DND-41 (cell line): Measurements from ENCODE around the gene MRPL4.

Experiments used
- ATAC-seq: fragments of 200-7000 bp; cut with Tn5 transposase; 3 replicates; pipeline ENCODE4 v1.9.1; 2021; ENCODE audit warnings: low read depth; ENCODE audit not compliant: insufficient read depth
- DNase-seq: peaks from one replicate; pipeline ENCODE4 v3.0.0-alpha.2; 2020
- H2AFZ ChIP-seq: 2 replicates; pipeline ENCODE4 v1.6.0; 2012; ENCODE audit warnings: low read depth, low read length
- H3K27ac ChIP-seq: 2 replicates; pipeline ENCODE4 v1.5.1; 2012; ENCODE audit warnings: low read length, inconsistent platforms
- H3K27me3 ChIP-seq: fragments of 200-600 bp; sonication (generic); 2 replicates; pipeline ENCODE4 v1.6.0; 2012; ENCODE audit warnings: low read length, mild to moderate bottlenecking, inconsistent platforms; ENCODE audit not compliant: insufficient read depth, poor library complexity
- H3K36me3 ChIP-seq: 2 replicates; pipeline ENCODE4 v1.5.1; 2012; ENCODE audit warnings: low read length, inconsistent platforms; ENCODE audit not compliant: insufficient read depth
- H3K4me1 ChIP-seq: 2 replicates; pipeline ENCODE4 v1.5.1; 2012; ENCODE audit warnings: mild to moderate bottlenecking, low read length; ENCODE audit not compliant: insufficient read depth
- H3K4me2 ChIP-seq: 2 replicates; pipeline ENCODE4 v1.6.0; 2012; ENCODE audit warnings: mild to moderate bottlenecking, moderate library complexity, low read length, inconsistent platforms; ENCODE audit not compliant: insufficient read depth
- H3K4me3 ChIP-seq, 2 experiments: fragments of 200-600 bp in 1 of 2; shearing (Covaris generic) in 1 of 2; 2 replicates each; pipeline ENCODE4 v1.5.1; 2012 to 2016; ENCODE audit warnings: inconsistent platforms in 2 of 2, low read length in 2 of 2, mild to moderate bottlenecking in 2 of 2, low read depth in 1 of 2, moderate library complexity in 1 of 2
- H3K79me2 ChIP-seq: 2 replicates; pipeline ENCODE4 v1.6.0; 2012; ENCODE audit warnings: low read length, inconsistent platforms; ENCODE audit not compliant: insufficient read depth
- H3K9ac ChIP-seq: 2 replicates; pipeline ENCODE4 v1.6.0; 2012; ENCODE audit warnings: low read depth, mild to moderate bottlenecking, inconsistent platforms, low read length, moderate library complexity
- H3K9me3 ChIP-seq: 2 replicates; pipeline ENCODE4 v1.5.1; 2012; ENCODE audit warnings: low read length, moderate library complexity, mild to moderate bottlenecking, inconsistent platforms; ENCODE audit not compliant: insufficient read depth, severe bottlenecking
- H4K20me1 ChIP-seq: 2 replicates; pipeline ENCODE4 v1.6.0; 2012; ENCODE audit warnings: low read length; ENCODE audit not compliant: insufficient read depth
- CTCF ChIP-seq: IDR thresholded peaks from 2 replicates; pipeline ENCODE4 v1.5.1; 2012; ENCODE audit warnings: borderline replicate concordance, low read length, moderate library complexity, mild to moderate bottlenecking; ENCODE audit not compliant: poor library complexity, severe bottlenecking; ENCODE audit errors: extremely low read depth
- EZH2 ChIP-seq: IDR thresholded peaks from 3 replicates; pipeline ENCODE4 v1.6.1; 2012; ENCODE audit warnings: borderline replicate concordance, low read depth, mild to moderate bottlenecking, moderate library complexity, low read length, inconsistent platforms; ENCODE audit not compliant: severe bottlenecking

Gene MRPL4

GRCh38 chr19:10211691-10212090 is 40.3 kb upstream of the MRPL4 start:
- Histone ChIP-seq H3K4me3 (no peak overlapping the region), H4K20me1 (no peaks in the 10 kb centered on the region), H3K27ac (no peak overlapping the region), H3K36me3 (no peaks in the 10 kb centered on the region), H3K4me1 (no peaks in the 10 kb centered on the region), H3K27me3 (no peaks in the 10 kb centered on the region), H2AFZ (no peak overlapping the region), H3K9me3 (no peaks in the 10 kb centered on the region), H3K4me2 (no peak overlapping the region), H3K79me2 (no peaks in the 10 kb centered on the region), H3K9ac (no peak overlapping the region)
- TF ChIP-seq EZH2 (no peak), CTCF (no peak)
- DNase-seq (no peak), ATAC-seq (no peak)

GRCh38 chr19:10214784-10215183 is 37.2 kb upstream of the MRPL4 start:
- H2AFZ ChIP-seq = no peak overlapping the region
- H3K4me3 ChIP-seq = no peak overlapping the region
- H3K27ac ChIP-seq = no peak overlapping the region
- H3K79me2 ChIP-seq = no peaks in the 10 kb centered on the region
- no peak for DNase-seq
- H3K4me2 ChIP-seq = no peak overlapping the region
- no peak for ATAC-seq
- H3K9ac ChIP-seq = no peak overlapping the region
- H4K20me1 ChIP-seq = no peaks in the 10 kb centered on the region
- H3K9me3 ChIP-seq = no peaks in the 10 kb centered on the region
- no peaks in the 10 kb centered on the region for H3K4me1 ChIP-seq
- H3K36me3 ChIP-seq = no peaks in the 10 kb centered on the region
- no peaks in the 10 kb centered on the region for H3K27me3 ChIP-seq
- TF ChIP-seq EZH2 (no peak), CTCF (no peak)

- Histone ChIP-seq H2AFZ (no peak overlapping the region), H3K27ac (no peak overlapping the region), H3K36me3 (no peaks in the 10 kb centered on the region), H3K4me2 (no peak overlapping the region), H3K4me3 (no peak overlapping the region), H4K20me1 (no peaks in the 10 kb centered on the region), H3K27me3 (no peaks in the 10 kb centered on the region), H3K9me3 (no peaks in the 10 kb centered on the region), H3K79me2 (no peaks in the 10 kb centered on the region), H3K9ac (no peak overlapping the region), H3K4me1 (no peaks in the 10 kb centered on the region)
- no peak for ATAC-seq
- TF ChIP-seq EZH2 (no peak), CTCF (no peak)
- no peak for DNase-seq
These were observed 34.9 kb upstream of the MRPL4 start for GRCh38 chr19:10217085-10217484.

- Histone ChIP-seq H3K4me3 (no peak overlapping the region), H3K79me2 (no peaks in the 10 kb centered on the region), H2AFZ (no peak overlapping the region), H3K4me1 (no peaks in the 10 kb centered on the region), H3K9ac (no peak overlapping the region), H3K4me2 (no peak overlapping the region), H3K27me3 (no peaks in the 10 kb centered on the region), H3K9me3 (no peaks in the 10 kb centered on the region), H3K36me3 (no peaks in the 10 kb centered on the region), H3K27ac (no peak overlapping the region), H4K20me1 (no peaks in the 10 kb centered on the region; the same call in 1 of the 2 replicates)
- DNase-seq (no peak), ATAC-seq (no peak)
- no peak for TF ChIP-seq EZH2
- TF ChIP-seq CTCF = peak; percentile 28
These were observed 32.3 kb upstream of the MRPL4 start for GRCh38 chr19:10219678-10220077.
